Heart left ventricle (tissue), 13 donors: ENCODE measurements around the gene RSKR.

Experiments used
- POLR2A ChIP-seq, 2 donors: fragments of 450-650 bp; IDR thresholded peaks; one replicate each; pipeline ENCODE4 v1.6.1; 2017; ENCODE audit warnings: antibody characterized with exemption in 2 of 2, mild to moderate bottlenecking in 2 of 2, moderate library complexity in 2 of 2
- TF ChIP-seq, protein P1 (sequence below), 12 donors: fragments of 200-600 bp; sonication (generic) in 4 of 12; IDR thresholded peaks; one replicate each; pipeline versions ENCODE4 v1.5.0 to v1.8.0; 2018 to 2022; ENCODE audit warnings: antibody characterized with exemption in 12 of 12, mild to moderate bottlenecking in 5 of 12
- donor health status: ischemic (EF 13 %, LVEDD 7.1; RV severe dilation, severe dysfunction).
- donor health status: DM: no; HTN: yes; CAD: no.
- donor health status: DM: no; HTN: no; CAD: no.
- donor health status: ischemic (EF 25% LVEDD 6.9; RV normal size, moderate dysfunction).
- donor health status: ischemic (EF 25% LVEDD 5.7; RV mildly dilated, moderate dysfunction).
- donor health status: ischemic (EF 35%, LVEDD 5.7; RV mildly dilated, moderate dysfunction).
- donor health status: nonischemic (EF 11% LVEDD 7.7; RV severe dilation, severe dysfunction).
- donor health status: DM: yes; HTN: yes; CAD: no.
- donor health status: PGD.
- donor health status: ischemic (EF 29% LVEDD 5.4; RV normal size, mild dysfunction).
- donor health status: nonischemic (EF 23%, LVEDD 6.1; RV moderate dilation, normal function).

DNA sequence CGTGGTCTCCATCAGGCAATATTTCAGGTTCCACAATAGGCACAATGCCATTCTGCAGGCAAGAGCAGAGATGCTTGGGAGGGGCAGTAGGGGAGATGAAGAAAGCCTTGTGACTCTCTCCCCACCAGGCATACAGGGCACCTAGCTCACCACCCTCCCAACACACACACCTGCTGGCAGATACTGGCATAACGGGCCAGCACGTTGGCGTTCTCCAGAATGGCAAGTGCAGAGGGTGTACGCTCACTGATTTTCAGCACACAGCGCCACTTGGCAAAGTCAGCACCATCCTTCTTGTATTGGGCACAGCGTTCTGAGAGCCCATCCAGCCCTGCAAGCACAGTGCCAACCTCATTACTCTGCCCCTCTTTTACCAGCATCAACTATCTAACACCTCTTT, 39.5 kb downstream of the RSKR start:
- TF ChIP-seq, protein P1, sequence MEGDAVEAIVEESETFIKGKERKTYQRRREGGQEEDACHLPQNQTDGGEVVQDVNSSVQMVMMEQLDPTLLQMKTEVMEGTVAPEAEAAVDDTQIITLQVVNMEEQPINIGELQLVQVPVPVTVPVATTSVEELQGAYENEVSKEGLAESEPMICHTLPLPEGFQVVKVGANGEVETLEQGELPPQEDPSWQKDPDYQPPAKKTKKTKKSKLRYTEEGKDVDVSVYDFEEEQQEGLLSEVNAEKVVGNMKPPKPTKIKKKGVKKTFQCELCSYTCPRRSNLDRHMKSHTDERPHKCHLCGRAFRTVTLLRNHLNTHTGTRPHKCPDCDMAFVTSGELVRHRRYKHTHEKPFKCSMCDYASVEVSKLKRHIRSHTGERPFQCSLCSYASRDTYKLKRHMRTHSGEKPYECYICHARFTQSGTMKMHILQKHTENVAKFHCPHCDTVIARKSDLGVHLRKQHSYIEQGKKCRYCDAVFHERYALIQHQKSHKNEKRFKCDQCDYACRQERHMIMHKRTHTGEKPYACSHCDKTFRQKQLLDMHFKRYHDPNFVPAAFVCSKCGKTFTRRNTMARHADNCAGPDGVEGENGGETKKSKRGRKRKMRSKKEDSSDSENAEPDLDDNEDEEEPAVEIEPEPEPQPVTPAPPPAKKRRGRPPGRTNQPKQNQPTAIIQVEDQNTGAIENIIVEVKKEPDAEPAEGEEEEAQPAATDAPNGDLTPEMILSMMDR (IDR thresholded peaks at IDR 0.05), result no peak
- no peak for TF ChIP-seq POLR2A (IDR thresholded peaks at IDR 0.05)
